GM19438 (cell line): ENCODE measurements around the gene IRF2.

Experiments used
- ATAC-seq: cut with Tn5 transposase; IDR thresholded peaks from one replicate; pipeline ENCODE4 v1.9.1; 2021; ENCODE audit warnings: low read depth; ENCODE audit not compliant: unreplicated experiment

The IRF2 gene

GRCh38 chr4:184433258-184433892 lies 41.0 kb downstream of the IRF2 start:
- ATAC-seq: no peak

- no peak for ATAC-seq
Observed at GRCh38 chr4:184432127-184432922, 42.0 kb downstream of the IRF2 start.

DNA sequence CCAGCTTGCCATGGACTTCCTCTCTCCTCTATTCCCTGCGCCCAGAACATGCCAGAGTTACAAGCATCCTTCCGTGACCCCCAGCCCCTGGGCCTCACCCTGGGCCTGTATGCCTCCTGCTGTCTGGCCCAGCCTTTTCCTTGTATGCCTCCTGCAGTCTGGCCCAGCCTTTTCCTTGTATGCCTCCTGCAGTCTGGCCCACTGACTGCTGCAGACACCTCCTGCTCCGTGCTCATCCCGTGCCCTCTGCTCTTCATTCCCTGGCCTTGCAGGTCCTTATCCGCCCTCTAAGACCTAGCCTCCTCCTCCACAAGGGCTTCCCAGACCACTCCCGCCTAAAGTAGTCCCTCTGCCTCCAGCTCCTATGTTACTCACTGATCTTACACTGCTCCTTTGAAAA lies 44.2 kb downstream of the IRF2 start:
- no peak for ATAC-seq

DNA sequence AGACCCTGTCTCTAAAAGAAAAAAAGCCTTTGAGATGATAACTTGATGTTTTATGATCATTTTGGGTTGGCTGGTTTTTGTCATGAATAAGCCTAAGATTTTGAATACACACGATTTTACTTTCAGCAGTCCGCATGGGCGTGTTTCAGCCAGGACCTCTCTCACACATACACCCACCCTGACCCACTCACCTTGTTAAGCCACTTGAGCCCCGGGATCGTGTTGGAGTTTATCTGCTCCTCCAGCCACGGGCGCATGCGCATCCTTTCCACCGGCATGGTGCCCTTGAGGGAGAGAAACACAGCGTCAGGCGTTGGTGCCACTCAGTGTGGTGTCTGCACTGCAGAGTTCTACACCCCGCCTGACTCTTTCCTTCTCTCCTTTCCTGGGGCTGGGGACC lies 45.6 kb downstream of the IRF2 start:
- ATAC-seq: no peak

- no peak for ATAC-seq
Observed at GRCh38 chr4:184427687-184428086, 46.7 kb downstream of the IRF2 start.

DNA sequence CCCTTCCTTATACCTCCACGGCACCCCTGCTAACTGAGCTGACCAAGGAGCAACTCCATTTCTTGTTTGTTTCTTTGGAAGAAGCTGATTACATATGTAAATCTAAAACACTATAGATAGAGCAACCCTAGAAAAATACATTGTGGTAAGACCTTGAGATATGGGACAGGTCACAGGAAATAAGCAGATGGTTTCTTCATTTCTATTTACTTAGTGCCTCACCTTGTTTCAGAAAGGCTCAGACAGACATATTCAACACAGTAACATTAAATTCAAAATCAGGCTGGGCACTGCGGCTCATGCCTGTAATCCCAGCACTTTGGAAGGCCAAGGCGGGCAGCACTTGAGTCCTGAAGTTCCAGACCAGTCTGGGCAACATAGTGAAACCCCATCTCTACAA lies 47.3 kb downstream of the IRF2 start:
- no peak for ATAC-seq

DNA sequence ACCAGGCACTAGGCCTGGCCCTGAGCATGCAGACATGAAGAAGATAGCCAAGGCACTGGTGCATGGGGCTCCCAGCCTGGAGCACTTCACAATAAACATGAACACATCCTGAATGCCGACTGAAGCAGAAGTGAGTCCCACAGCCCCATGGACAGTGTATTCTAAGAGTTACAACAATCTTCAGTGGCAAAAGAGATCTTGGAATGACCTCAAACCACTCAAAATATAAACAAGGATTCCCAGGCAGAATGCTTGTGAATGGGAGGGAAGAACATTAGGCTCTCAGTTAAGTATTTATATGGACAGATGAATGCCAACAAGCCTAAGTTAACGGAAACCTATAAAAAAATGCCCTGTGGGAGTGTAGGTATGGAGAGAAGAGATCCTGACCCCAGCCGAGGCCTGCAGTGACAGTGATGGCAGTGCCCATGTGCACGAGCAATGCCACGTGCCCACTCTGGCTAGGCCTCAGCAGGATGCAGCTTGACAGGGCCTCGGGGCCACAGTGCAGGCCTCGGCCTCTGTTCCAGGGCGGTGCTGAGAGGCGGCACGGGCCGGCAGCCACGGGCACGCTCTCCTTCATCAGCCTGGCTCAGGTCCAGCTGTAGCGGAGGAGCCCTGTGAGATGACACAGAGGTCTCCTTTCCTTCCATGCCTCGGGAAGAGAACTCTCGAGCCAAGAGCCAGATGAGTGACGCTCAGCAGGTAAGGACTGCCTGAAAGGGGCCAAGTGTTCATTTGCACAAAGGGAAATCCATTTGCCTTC lies 49.2 kb downstream of the IRF2 start:
- ATAC-seq: no peak

DNA sequence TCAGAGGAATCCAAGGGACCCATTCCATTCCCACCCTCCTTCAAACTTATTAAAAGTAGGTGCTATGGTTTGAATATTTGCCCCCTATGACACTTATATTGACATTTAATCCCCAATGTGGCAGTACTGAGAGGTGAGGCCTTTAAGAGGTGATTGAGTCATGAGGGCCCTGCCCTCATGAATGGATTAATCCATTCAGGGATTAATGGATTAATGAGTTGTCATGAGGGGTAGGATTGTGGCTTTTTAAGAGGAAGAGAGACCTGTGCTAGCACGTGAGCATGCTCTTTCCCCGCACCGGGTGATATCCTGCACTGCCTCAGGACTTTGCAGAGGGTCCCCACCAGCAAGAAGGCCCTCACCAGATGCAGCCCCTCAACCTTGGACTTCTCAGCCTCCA lies 50.1 kb downstream of the IRF2 start:
- ATAC-seq: no peak

GRCh38 chr4:184423003-184423686 lies 51.2 kb downstream of the IRF2 start:
- no peak for ATAC-seq

DNA sequence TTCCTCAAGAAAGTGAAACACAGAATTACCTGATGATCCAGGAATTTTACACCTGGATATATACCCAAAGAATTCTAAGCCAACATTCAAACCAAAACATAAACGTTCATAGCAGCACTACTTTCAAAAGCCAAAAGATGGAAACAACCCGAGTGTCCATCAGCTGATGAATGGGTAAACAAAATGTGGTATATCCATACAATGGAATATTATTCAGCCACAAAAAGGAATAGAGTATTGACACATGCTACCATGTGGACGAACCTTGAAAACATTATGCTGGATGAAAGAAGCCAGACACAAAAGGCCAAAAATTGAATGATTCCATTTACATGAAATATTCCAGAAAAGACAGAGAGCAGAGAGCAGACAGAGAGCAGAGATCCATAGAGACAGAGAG lies 52.0 kb downstream of the IRF2 start:
- no peak for ATAC-seq

- ATAC-seq: no peak
Observed at GRCh38 chr4:184421533-184422155, 52.7 kb downstream of the IRF2 start.

- peak; percentile 63 for ATAC-seq
Observed at GRCh38 chr4:184420881-184421416, 53.4 kb downstream of the IRF2 start.

DNA sequence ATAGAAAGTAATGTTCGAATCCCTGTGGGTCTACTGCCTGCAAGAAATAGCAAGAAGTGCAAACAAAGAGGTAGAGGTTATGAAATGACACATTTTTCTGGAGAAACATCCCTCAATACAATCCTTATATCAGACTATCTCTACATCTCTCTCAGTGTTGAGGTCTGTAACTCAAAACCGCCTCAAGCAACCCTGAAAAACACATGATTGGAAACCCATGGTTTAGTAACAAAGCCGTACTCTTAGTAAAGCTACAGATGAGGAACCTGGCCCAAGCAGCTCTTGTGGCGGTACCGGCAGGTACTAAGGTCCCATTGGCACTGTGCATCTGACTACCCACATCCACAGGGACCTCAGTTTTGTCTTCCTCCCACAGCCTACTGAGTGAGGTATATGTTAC lies 53.9 kb downstream of the IRF2 start:
- peak; percentile 3 for ATAC-seq

GRCh38 chr4:184419976-184420375 lies 54.4 kb downstream of the IRF2 start:
- no peak for ATAC-seq

DNA sequence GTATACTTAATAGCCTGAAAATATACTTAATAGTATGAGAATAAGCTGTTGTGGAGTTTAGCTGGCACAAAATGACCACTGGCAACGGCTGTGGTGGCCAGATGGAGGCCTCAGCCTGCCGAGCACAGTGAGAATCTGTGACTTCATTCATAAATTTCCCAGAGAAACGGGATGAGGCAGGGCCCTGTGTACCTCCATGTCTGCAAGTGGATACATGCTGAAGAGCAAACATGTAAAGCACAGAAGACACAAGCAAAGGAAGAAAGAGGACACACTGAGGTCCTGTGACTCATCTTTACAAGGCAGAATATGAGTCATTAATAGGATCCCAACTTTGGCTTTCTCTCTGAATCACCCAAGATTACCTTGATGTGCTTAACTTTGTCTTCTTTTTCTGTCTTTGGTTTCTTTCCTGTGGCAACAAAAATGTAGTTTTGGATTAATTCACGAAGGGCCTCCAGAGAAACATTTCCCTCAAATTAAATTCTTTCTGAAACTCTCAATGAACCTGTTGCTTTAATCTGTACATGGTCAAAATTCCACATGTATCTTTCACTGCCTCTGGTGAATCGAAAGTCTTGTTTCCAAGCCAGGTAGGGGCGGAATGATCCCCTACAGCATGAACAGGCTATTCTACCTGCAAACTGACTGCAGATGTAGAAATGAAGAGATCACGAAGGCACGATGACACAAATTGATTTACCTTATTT lies 56.4 kb downstream of the IRF2 start:
- peak; percentile 22 for ATAC-seq

DNA sequence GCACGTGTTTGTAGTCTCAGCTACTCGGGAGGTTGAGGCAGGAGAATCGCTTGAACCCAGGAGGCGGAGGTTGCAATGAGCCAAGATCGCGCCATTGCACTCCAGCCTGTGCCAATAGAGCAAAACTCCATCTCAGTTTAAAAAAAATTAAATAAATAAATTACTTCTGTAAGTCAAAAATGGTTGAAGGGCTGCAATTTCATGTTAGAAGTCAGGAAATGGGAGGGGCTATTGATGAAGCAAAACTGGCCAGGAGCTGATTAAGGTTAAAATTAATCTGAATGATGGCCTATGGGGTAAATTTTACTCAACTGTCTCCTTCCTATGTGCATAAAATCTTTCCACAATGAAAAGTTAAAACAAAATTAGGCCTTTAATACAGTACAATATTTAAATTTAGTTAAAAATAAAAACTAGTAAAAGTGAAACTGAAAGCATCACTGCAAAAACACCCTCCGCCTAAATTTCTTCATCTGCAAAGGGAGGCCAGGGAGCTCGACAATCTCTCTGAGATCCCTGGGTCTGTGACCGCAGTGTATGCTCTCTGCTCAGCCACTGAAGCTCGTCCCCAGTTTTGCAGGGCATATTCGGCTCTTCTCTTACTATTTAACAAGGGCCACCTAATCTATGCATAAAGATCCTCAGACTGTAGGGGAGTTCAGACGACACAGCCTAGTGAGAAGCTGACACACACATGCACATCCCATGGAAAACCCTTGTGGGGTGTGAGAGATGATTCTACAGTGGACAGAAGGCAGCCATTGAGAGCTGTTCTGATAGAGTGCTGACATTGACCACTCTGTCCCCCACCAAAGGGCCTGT lies 57.2 kb downstream of the IRF2 start:
- ATAC-seq: peak; percentile 49

DNA sequence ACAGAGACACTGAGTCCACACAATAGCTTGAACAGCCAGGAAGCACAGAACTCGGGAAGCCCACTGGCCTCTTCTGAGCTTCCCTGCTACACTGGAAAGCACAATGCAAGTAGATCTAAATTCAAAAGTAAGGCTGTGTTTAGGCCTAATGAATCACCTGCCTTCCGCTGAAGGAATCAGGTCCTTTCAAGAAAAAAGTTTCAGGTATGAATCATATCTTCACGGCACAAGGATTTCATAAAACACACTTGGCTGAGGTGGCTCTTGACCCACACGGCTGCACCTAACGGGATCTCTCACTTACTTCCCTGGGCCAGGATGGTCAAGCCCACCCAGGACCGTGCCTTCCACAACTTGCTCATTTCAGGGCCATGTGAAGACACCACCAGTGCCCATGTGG lies 59.3 kb downstream of the IRF2 start:
- no peak for ATAC-seq

DNA sequence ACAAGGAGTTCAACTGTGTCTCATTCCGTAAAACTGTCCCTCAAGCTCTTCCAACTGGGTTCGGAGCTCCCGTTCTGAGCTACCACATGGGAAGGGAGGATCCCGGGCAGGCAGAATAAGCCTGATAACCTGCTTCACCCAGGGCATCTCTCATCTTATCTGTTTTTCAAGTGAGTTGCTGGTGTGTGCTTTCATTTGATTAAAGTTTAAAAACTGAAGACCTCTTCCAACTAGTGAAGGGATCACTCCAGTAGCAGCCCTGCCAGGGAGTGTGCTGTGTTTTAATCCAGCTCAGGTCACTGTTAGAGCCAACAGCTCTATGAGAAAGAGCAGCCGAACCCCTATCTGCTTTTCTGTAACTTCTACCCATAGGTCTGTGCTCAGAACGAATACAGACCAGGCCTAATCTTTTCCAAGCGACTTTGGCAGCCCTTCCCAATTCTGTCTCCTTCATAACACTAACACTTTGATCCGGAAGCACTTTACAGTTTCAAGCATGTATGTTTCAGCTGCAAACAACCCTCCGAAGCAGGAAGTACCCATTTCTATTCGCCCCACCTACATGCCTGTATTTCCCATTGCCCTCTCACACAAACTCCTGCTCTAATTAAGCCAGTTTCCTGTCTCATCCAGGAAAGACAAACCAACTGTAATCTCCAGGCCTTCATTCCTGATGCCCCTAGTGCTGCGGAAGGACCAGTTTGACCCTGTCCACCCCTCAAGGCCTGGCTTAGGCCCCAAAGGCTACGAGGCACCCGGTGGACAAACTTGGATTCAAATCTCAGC lies 60.9 kb downstream of the IRF2 start:
- no peak for ATAC-seq
